A673 (cell line): Measurements from ENCODE around the gene XIRP2. TPM values are rescaled to one million over a fixed set of nuclear protein-coding genes. Genes with fewer than 3 reads are reported as not detected.

Source experiments
- BruUV-seq: library from RNA; stranded (reverse); fragments of 400-500 nt; replicated peaks from 2 replicates; lab custom pipeline; 2021; lab: Mats Ljungman, UMichigan
- CTCF ChIA-PET: fragments of 300-600 bp; sonication (Branson Sonifier 250); formaldehyde crosslinking; loops from one replicate; lab custom pipeline; 2022; ENCODE audit warnings: antibody characterized with exemption; lab: Charles Lee
- POLR2A ChIA-PET: fragments of 300-600 bp; sonication (Branson Sonifier 250); formaldehyde crosslinking; loops from one replicate; lab custom pipeline; 2022; ENCODE audit warnings: antibody characterized with exemption; ENCODE audit not compliant: low non-redundant PET; lab: Charles Lee
- DNase-seq: peaks from one replicate; pipeline ENCODE4 v3.0.0-alpha.2; 2015; ENCODE audit warnings: low spot score
- H3K27ac ChIP-seq: fragments of 200-600 bp; sonication (generic); 2 replicates; pipeline ENCODE4 v1.5.1; 2016; ENCODE audit warnings: mixed run types, low read depth, mild to moderate bottlenecking, mixed read lengths, antibody characterized with exemption, low read length; ENCODE audit not compliant: poor library complexity, severe bottlenecking
- H3K27me3 ChIP-seq: fragments of 200-600 bp; sonication (generic); replicated peaks from 2 replicates; pipeline ENCODE4 v1.6.1; 2017; ENCODE audit warnings: mixed run types, low read depth, mild to moderate bottlenecking, mixed read lengths, antibody characterized with exemption, low read length; ENCODE audit not compliant: insufficient read depth, poor library complexity
- H3K36me3 ChIP-seq: fragments of 200-600 bp; sonication (generic); 2 replicates; pipeline ENCODE4 v1.6.1; 2016; ENCODE audit warnings: mixed run types, mild to moderate bottlenecking, mixed read lengths, antibody characterized with exemption, low read length; ENCODE audit not compliant: insufficient read depth, poor library complexity, severe bottlenecking
- H3K4me1 ChIP-seq: fragments of 200-600 bp; sonication (generic); 2 replicates; pipeline ENCODE4 v1.6.1; 2017; ENCODE audit warnings: mixed run types, mild to moderate bottlenecking, mixed read lengths, antibody characterized with exemption, low read length; ENCODE audit not compliant: insufficient read depth, poor library complexity, severe bottlenecking
- H3K4me3 ChIP-seq: fragments of 200-600 bp; sonication (generic); 2 replicates; pipeline ENCODE4 v1.5.1; 2016; ENCODE audit warnings: low read depth, mixed run types, mild to moderate bottlenecking, mixed read lengths, low read length; ENCODE audit not compliant: poor library complexity, severe bottlenecking
- H3K9me3 ChIP-seq: fragments of 200-600 bp; sonication (generic); 2 replicates; pipeline ENCODE4 v1.6.1; 2016; ENCODE audit warnings: mixed run types, low read depth, mild to moderate bottlenecking, mixed read lengths, antibody characterized with exemption, low read length; ENCODE audit not compliant: poor library complexity, severe bottlenecking
- CTCF ChIP-seq: fragments of 300-800, 200-600 bp; sonication (generic); conservative IDR thresholded peaks from 2 replicates; pipeline ENCODE4 v1.5.1; 2017; ENCODE audit warnings: low read depth, mild to moderate bottlenecking, antibody characterized with exemption, low read length, moderate library complexity, mixed read lengths
- EZH2 ChIP-seq: fragments of 200-600 bp; sonication (generic); IDR thresholded peaks from 2 replicates; pipeline ENCODE4 v1.6.1; 2017; ENCODE audit warnings: borderline replicate concordance, low read depth, mild to moderate bottlenecking, mixed read lengths, antibody characterized with exemption, low read length; ENCODE audit not compliant: poor library complexity, severe bottlenecking
- intact Hi-C: fragments of 100-400 bp; cut with micrococcal nuclease; formaldehyde crosslinking; loops from one replicate; pipeline ENCODE4 v1.10.0; 2022; ENCODE audit not compliant: unreplicated experiment
- total RNA-seq: library from RNA; stranded (reverse); gene quantifications from 2 replicates; pipeline ENCODE4 v1.2.3, GENCODE V29; 2021

XIRP2 gene
- total RNA-seq, 1 experiment from 2014 or later, result 0.04 TPM

- TF ChIP-seq CTCF (peak; percentile 82), EZH2 (no peak)
- H3K27me3 ChIP-seq, result no peaks in the 10 kb centered on the region
- BruUV-seq, result no TSS peak
- POLR2A ChIA-PET, result no interaction called here
- no peak overlapping the region for H3K27ac ChIP-seq
- DNase-seq, result peak; percentile 77
- intact Hi-C loops, result loop anchor here (2.0 kb wide), 3 partner anchors 85 to 673 kb away; no protein-coding TSS in a partner anchor
- CTCF ChIA-PET, result interaction anchor here (1.0 kb wide), 1 partner anchor 21 kb away, joined by 3 read pairs; no protein-coding TSS in a partner anchor
- no peaks in the 10 kb centered on the region for H3K9me3 ChIP-seq
- H3K36me3 ChIP-seq, result no peaks in the 10 kb centered on the region
- H3K4me1 ChIP-seq, result peaks cover 5% of the 10 kb centered on the region
- no peak overlapping the region for H3K4me3 ChIP-seq
These were observed 323.9 kb downstream of the XIRP2 start for GRCh38 chr2:167212014-167212648.

- POLR2A ChIA-PET, result no interaction called here
These were observed 327.3 kb downstream of the XIRP2 start for GRCh38 chr2:167215595-167215994.

GRCh38 chr2:167237478-167237877 lies 349.2 kb downstream of the XIRP2 start:
- no peaks in the 10 kb centered on the region for H3K9me3 ChIP-seq
- ChIA-PET POLR2A (no interaction called here), CTCF (no interaction called here)
- no peaks in the 10 kb centered on the region for H3K4me1 ChIP-seq
- H3K27me3 ChIP-seq, result no peaks in the 10 kb centered on the region
- H3K27ac ChIP-seq, result no peak overlapping the region
- intact Hi-C loops, result no loop called here
- BruUV-seq, result no TSS peak
- no peaks in the 10 kb centered on the region for H3K36me3 ChIP-seq
- no peak for TF ChIP-seq CTCF
- TF ChIP-seq EZH2, result no peak
- no peak for DNase-seq
- no peak overlapping the region for H3K4me3 ChIP-seq

More at GRCh38 chr2:167215595-167215994, 327.3 kb downstream of the XIRP2 start:
- intact Hi-C loops, result no loop called here
- H3K27me3 ChIP-seq, result no peaks in the 10 kb centered on the region
- H3K36me3 ChIP-seq, result no peaks in the 10 kb centered on the region
- TF ChIP-seq EZH2 (no peak), CTCF (no peak)
- no peaks in the 10 kb centered on the region for H3K9me3 ChIP-seq
- H3K4me1 ChIP-seq, result peaks cover 5% of the 10 kb centered on the region
- no peak for DNase-seq
- no peak overlapping the region for H3K4me3 ChIP-seq
- no peak overlapping the region for H3K27ac ChIP-seq
- CTCF ChIA-PET, result no interaction called here
- no TSS peak for BruUV-seq
